Inferior parietal cortex (tissue), 1 donor: ENCODE measurements around the gene MAST4.

Source experiments
- DNase-seq: peaks from one replicate; pipeline ENCODE4 v3.0.0-alpha.2; 2016; ENCODE audit errors: extremely low spot score

The MAST4 gene

DNA sequence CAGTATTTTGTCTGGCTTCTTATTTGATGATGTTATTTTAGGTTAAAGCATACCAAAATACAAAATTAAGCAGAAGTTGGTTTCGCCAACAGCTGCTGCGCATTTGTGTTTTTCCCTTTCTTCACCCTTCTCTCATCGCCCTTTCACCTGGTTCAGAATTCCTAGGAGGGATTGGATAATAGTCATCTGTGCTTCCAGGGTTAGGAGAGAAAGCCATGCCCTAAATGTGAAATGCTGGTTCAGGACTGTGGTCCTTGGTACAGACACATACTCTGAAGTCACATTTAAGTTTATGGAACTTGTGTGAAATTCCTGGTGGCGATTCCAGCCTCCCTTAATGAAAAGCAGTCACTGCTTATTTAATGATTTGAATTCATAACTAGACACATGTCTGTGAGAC, 7.7 kb downstream of the MAST4 start:
- no peak for DNase-seq

DNA sequence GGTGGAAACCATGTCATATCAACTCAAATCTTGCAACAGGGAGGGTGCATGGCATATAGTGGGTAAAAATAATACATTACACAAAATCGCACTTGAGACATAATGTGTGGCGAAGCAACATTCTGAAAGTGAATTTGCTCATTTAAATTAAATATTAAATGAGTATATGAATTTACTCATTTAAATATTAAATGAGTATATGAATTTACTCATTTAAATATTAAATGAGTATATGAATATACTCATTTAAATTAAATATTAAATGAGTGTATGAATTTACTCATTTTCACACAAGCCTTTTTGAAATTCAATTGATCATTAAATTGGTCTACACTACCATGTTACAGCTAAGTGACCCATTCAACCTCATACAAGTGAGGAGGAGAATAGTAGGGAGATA, 10.5 kb downstream of the MAST4 start:
- no peak for DNase-seq

- DNase-seq: no peak
These were observed 12.3 kb downstream of the MAST4 start for GRCh38 chr5:66608501-66608900.

DNA sequence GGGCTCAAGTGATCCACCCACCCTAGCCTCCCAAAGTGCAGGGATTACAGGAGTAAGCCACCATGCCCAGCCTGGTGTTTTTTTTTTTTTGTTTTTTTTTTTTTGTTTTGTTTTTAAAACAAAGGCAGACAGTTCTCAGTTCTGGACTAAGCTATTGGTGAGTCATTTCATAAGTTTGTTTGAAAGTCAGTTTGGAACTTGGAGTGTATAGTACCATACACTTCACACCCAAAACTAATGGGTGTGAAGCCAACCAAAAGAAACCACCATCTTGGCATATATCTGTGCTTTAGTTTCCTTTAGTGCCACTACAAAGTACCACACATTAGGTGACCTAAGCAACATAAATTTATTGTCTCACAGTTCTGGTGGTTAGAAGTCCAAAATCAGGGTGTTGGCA, 13.4 kb downstream of the MAST4 start:
- DNase-seq: no peak

- no peak for DNase-seq
These were observed 16.0 kb downstream of the MAST4 start for GRCh38 chr5:66612226-66612625.

DNA sequence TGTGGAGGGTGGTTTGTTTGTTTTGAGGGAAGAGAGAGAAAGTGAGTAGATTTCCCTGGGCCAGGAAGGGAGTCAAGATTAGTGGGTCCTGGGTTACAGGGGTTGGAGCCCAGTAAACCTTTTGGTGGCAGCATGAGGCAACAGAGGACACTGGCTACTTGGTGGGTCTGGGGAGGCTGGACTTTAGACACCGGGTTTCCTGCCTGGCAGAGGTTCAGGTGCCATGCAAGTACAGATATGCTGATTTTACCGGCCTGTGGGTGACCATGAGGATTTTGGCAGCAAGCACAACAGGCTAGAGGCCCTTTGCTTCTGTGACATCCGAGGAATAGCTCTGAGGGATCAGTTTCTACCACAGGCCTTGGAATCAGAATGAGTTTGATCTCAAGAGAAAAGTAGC, 18.9 kb downstream of the MAST4 start:
- DNase-seq: no peak

DNA sequence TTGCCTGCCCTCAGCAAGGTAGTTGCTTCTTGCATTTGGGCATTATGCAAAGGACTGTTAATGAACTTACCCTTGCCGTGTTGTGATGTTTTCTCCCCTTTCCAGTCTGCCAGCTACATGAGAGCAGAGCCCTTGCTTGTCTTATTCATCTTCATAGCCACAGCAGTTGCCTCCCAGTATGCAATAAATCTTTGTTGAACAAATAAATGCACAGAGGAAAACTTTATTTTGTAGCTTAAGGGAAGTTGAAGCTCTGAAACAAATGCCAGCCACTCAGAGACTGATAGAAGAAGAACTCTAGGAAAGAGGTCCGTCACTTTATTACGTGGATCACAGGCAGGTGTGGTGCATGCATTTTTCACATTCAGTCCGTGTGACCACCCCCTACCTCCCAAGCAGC, 19.7 kb downstream of the MAST4 start:
- DNase-seq: no peak

DNA sequence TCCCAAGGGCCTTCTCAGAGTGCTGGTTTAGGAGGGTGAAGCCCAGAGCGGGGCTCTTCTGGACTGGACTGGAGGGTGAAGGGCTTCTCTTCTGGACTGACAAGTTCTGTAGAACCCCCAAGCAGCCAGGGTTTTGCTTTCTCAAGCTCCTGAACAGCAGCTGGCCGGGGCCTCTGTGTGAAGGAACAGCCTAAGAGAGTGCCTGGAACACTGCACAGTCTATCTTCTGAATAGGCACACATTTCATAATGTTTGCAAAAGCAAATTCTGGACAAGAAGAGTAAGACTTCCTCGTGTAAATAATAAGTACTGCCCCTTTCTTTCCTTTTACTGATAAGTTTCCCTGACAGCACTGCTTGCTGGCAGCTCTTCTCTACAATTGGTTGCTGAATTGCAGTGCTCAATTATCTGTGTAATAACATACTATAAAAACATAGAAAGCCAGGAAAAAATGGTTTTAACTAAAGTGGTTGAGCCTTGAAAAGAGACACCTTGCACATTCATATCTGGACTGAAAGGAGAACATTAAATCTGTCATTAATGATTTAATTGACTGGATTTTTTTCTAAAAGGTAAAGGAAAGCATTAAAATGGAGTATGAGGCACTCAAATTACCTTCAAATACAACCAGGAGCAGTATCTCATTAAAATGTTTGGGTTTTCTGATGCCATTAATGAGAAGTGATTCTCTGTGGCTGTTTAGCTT, 20.5 kb downstream of the MAST4 start:
- no peak for DNase-seq

DNA sequence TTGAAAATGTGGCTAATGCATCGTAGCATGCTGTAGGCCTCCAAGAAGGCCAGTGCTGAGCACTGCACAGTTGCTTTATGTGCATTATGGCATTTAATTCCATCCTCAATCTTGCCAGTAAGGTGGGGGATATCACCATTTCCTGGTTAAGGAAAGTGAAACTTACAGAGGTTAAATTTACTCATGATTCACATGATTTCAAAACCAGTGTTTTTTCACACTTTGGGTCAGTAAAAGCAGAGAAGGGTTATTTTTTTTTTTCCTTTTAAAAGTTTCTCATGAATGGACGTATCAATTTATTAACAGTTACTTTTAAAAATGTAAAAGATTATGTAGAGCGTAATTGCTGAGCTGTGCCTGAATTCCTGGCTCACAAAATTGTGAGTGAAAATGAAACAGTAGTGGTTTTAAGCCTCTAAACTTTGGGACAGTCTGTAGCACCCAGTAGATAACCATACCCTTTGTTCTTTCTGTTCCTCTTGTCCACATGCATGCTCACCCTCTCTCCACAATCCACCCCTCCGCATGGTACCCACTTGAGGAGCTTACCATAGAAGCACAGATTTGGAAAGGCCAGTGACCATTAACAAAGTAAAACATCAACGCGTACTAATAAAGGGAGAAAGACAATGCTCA, 21.2 kb downstream of the MAST4 start:
- DNase-seq: no peak

DNA sequence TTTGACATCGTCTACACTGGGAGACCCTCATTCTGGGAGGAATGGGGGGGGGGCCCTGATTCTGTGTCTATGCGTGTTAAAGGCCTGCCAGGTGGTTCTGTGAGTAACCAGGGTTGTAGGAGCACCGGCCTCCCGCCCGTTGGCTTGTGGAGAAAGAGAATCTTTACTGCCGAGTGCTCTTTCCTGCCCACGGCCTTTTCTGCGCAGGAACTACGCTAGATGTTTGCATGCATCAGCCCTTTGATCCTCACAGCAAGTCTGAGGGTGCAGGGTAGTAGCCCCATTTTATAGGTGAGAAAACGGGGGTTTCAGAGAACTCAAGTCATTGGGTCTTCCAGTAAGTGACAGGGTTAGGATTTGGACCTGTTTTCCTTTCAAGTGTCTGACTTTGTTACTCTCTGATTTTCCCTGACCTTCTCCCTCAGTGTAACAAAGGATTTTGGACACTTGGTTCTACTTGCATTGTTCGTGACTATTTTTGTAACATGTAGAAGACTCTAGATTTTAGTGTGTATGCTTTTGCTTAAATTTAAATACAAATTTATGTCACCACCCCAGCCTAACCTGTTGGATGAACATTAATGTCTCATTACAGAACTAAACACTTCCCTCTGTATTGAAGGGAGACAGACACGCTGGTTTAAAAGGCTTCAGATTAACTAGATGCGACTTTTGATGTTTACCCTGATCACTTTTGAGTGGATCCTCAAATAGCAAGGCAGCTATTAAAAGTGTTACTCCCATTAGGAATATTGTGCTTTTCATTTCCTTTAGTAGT, 22.0 kb downstream of the MAST4 start:
- DNase-seq: no peak

DNA sequence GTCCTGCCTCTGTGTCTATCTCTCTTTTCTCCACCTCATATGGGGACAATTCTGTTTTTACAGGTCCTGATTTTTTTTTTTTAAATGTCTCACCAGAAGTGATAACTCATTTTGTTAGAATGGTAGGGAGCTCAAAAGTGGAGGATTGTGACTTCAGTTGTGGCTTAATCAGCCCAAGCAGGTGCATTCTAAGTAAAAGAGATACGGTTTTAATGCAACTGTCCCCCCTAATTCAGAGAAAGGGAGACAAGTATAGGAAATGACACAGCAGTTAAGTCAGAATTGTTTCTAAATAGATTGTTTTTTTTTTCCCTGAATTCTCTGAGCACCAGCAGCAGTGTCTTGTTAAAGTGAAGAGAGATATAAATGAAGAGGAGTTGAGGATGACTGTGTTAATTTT, 24.5 kb downstream of the MAST4 start:
- no peak for DNase-seq

DNA sequence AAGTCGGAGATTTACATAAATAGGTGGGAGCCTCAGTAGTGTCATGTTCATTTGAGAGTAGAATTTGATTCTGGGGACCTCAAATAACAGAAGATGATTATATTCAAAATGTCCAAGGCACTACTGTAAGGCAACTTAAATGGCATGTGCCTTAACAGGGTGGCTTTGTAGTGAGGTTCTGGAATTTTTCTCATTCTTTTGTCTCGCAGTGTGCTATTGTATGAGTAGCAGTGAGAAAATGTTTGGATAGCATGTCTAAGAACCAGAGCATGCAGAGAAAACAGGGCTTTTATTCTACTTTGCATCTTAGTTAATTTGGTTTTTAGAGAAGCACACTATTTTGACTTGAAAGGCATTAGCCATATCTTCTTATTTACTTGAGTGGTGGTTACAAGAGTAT, 25.0 kb downstream of the MAST4 start:
- no peak for DNase-seq

DNA sequence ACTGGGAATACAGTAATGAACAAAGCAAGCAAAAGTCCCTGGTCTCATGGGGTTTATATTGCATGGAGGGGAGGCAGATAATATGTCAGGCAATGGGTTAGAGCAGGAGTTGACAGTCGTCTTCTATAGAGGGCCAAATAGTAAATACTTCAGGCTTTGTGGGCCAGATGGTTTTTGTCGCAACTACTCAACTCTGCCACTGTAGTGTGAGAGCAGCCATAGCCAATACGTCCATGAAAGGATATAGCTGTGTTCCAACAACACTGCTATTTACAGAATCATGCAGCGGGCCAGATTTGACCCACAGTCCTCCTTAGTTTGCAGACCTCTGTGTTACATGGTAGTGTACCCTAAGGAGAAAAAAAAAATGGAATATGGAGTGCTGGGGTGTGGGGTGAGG, 25.5 kb downstream of the MAST4 start:
- DNase-seq: no peak

DNA sequence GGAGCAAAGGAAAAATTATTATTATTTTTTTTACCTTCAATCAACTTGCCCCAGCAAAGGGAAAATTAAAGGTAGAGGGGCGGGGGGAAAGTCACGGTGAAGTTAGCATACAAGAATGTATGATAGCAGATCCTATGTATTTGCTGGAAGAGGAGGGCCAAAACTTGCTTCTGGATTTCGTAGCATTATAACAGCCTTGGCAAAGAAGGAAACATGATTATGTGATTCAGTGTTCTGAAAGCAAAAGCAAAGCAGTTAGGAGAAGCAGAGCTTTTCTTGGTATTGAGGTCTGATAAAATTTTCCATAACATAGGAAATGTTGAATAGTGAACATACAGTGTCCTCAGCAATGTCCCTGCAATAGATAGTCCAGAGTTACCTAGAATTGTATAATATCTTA, 32.4 kb downstream of the MAST4 start:
- DNase-seq: no peak

DNA sequence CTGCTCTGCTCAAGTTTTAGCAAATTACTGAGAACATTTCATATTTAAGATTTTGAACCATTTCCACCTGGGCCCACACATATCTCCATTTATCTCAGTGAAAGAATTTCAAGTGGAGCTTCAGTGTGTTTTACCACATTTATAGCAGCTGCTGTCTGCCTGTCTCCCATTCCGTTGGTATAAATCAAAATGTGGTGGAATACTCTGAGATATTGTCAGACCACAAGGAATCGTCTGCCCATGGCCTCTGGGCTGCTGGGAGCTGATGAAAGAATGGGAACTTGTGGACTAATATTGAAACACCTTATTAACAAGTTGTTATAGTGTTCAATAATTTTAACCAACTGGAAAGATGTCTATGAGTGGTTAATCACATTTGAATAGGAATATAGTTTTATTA, 33.3 kb downstream of the MAST4 start:
- no peak for DNase-seq

DNA sequence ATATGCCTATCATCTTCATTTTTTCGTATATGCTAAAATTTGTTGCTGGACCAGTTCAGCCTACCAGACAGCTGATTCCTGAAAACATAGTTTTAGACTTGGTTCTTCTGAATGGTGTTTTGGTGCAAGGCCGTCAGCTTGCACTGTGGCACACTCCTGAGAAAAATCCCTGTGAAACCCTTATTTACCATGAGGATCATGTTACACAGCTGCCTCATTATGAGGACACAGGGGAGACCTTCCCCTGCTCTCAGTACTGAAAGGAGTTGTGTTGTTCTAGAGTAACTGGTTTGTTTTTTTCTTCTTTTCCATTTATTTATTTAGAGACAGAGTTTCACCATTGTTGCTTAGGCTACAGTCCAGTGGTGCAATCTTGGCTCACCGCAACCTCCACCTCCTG, 37.6 kb downstream of the MAST4 start:
- DNase-seq: no peak

DNA sequence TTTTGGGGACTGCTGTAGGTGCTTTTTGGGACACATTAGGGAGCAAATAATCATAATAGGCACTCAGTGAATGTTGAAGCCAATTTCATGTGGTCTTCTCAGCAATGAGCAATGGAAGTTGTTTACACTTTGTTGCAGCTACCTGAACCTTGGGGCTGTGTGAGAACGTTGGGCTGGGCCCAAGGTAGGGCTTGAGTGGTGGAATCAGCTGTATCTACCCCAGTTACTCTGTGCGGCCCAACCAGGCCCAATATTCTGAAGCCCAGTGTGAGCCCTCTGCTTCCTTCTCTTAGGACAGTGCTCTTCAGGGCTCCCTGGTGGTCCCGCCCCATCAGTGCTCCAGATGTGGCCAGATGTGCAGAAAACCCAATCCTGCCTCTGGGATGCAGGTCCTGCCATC, 38.4 kb downstream of the MAST4 start:
- no peak for DNase-seq

DNA sequence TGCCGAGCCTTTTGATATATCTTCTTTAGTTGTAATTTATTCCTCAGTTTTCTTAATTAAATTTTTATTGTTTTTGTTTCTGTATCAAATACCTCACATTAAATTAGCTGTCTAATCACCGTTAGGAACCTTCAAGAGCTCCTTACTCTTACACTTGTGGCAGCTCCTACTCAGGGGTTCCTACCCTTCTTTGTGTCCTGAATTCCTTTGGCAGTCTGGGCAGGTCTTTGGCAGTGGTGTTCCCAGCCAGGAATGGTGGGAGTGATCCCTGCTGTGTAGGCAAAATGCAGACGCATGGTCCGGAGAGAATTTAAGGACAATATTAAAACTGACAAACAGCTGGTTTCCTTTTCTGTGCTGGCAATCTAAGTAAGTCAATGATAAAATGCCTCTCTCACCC, 41.8 kb downstream of the MAST4 start:
- no peak for DNase-seq

GRCh38 chr5:66639037-66639436, 42.8 kb downstream of the MAST4 start:
- DNase-seq: no peak

GRCh38 chr5:66642538-66642937, 46.3 kb downstream of the MAST4 start:
- no peak for DNase-seq

DNA sequence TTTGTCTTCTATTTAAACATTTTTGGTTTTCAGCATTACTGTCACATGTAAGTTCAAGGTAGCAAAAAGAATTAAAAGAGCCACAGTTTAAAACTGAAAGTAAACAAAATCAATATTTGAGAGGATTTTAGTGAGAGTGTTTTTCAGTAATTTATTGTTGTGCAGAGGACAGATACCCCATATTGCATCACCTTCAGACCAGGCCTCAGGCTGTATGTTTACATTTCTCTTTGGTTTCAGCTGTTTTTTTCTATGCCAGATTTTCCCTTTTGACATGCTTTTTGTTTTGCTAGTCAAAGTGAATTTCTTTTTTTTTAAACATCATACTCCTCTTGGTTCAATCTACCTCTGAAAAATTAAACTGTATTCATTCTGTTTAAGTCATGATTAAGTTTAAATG, 47.2 kb downstream of the MAST4 start:
- no peak for DNase-seq

DNA sequence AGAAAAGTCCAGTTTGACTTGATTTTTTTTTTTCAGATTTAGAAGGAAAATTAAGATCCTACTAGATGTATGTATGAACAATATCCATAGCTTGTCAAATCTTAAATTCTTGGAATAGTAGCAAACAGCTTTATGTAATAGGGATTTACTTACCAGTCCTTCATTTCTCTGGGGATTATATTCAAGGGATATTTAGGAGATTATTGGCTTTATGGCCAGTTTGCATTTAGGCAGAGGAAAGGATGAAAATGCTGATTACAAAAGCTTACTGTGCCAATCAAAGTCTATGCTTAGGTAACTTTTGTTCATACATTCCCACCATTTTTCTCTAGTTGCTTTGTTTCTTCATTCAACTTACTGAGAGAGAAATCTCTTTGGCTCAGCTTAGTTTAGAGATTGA, 47.9 kb downstream of the MAST4 start:
- DNase-seq: no peak

DNA sequence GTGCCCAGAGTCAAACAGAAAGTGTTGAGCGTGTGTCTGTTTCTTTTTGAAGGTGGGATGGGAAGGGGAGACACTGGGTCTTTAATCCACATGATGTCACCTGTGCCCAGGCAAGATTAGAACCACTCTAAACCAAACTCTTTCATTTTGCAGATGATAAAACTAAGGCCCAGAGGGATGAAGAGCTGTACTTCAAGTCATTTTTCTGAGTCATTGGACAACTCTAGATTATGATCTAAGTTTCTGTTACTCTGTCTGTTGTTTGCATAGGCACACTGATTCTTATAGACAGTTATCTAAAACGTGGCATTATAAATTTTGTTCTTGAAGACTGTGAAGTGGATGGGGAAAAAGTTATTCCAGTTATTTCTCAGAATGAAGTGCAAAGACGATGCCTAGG, 48.8 kb downstream of the MAST4 start:
- DNase-seq: no peak
